C4-2B (cell line): ENCODE results near the gene OR7A5.
"Not testable (repeated sequence)": the region's sequence is repeated elsewhere in the genome, so short reads cannot be mapped to it uniquely, and the experiment has no call there.

Experiments used
- H3K27ac ChIP-seq: fragments of 450-650 bp; 2 replicates; pipeline ENCODE4 v1.5.1; 2017
- CTCF ChIP-seq: fragments of 450-650 bp; conservative IDR thresholded peaks from 2 replicates; pipeline ENCODE4 v1.5.1; 2017; ENCODE audit warnings: mild to moderate bottlenecking
- ZFX ChIP-seq: fragments of 450-650 bp; IDR thresholded peaks from 2 replicates; pipeline ENCODE4 v1.6.1; 2017

OR7A5 gene

GRCh38 chr19:14782626-14783409 lies 52.2 kb downstream of the OR7A5 start:
- H3K27ac ChIP-seq: no peak overlapping the region
- no peak for TF ChIP-seq ZFX
- TF ChIP-seq CTCF: no peak

DNA sequence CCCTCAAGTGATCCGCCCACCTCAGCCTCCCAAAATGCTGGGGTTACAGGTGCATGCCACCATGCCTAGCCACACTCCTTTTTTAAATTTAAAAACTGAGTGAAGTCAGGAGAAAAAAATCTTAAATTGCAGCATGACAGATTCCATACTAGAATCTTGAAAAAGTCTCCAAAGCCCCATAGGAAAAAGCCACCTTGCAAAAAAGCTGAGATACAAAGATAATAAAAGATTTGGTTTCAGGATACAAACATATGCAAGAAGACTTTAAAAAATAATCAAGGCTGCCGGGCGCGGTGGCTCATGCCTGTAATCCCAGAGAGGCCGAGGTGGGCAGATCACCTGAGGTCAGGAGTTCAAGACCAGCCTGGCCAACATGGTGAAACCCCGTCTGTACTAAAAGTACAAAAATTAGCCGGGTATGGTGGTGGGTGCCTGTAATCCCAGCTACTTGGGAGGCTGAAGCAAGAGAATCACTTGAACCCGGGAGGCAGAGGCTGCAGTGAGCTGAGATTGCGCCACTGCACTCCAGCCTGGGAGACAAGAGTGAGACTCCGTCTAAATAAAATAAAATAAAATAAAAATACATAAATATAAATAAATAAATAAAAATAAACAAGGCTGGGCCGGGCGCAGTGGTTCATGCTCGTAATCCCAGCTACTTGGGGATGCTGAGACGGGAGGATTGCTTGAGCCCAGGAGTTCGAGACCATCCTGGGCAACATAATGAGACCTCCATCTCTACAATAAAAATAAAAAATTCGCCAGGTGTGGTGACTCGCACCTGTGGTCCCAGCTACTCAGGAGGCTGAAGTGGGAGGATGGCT lies 53.1 kb downstream of the OR7A5 start:
- not testable (repeated sequence) for H3K27ac ChIP-seq

GRCh38 chr19:14780622-14781225 lies 54.3 kb downstream of the OR7A5 start:
- H3K27ac ChIP-seq: not testable (repeated sequence)

- H3K27ac ChIP-seq: no peak overlapping the region
- no peak for TF ChIP-seq ZFX
- TF ChIP-seq CTCF: no peak
Measured at GRCh38 chr19:14779151-14779550, 55.8 kb downstream of the OR7A5 start.

- H3K27ac ChIP-seq: not testable (repeated sequence)
Measured at GRCh38 chr19:14778110-14778845, 56.7 kb downstream of the OR7A5 start, which contains the start of gene ADGRE2. Gene ADGRE2 (minus strand): TSS chr19:14778560. CDS start chr19:14776756, 1,804 bp downstream.

- H3K27ac ChIP-seq: not testable (repeated sequence)
Measured at GRCh38 chr19:14777645-14778044, 57.3 kb downstream of the OR7A5 start.
